IMR-90 (cell line): Measurements from ENCODE around the gene SCTR. TPM values are rescaled to one million over a fixed set of nuclear protein-coding genes. Genes with fewer than 3 reads are reported as not detected.

ENCODE experiments used
- ATAC-seq: fragments of 200-7000 bp; cut with Tn5 transposase; 2 replicates; pipeline ENCODE4 v1.9.1; 2020; ENCODE audit warnings: low read depth, mild to moderate bottlenecking, moderate library complexity
- BruUV-seq: library from RNA; stranded (reverse); fragments of 400-500 nt; replicated peaks from 2 replicates; lab custom pipeline; 2021; lab: Mats Ljungman, UMichigan
- CTCF ChIA-PET: fragments of 300-600 bp; formaldehyde crosslinking; extraction: SDS; loops from one replicate; lab custom pipeline; 2021; ENCODE audit warnings: antibody characterized with exemption; lab: Yijun Ruan, JAX
- POLR2A ChIA-PET: fragments of 300-600 bp; sonication (Branson Sonifier 250); formaldehyde crosslinking; loops from one replicate; lab custom pipeline; 2022; ENCODE audit warnings: antibody characterized with exemption; ENCODE audit not compliant: unreplicated experiment; lab: Charles Lee
- DNase-seq: peaks from one replicate; pipeline ENCODE4 v3.0.0; 2013
- H2AFZ ChIP-seq: replicated peaks from 2 replicates; pipeline ENCODE3; 2013; ENCODE audit warnings: low read length, mild to moderate bottlenecking; ENCODE audit not compliant: poor library complexity
- H2AK5ac ChIP-seq: 2 replicates; pipeline ENCODE4 v1.6.1; 2013; ENCODE audit warnings: low read depth, low read length, inconsistent platforms
- H2AK9ac ChIP-seq: replicated peaks from 2 replicates; pipeline ENCODE3; 2013; ENCODE audit warnings: mild to moderate bottlenecking, low read depth, low read length, moderate library complexity; ENCODE audit not compliant: poor library complexity
- H2BK120ac ChIP-seq: 2 replicates; pipeline ENCODE4 v1.6.1; 2013; ENCODE audit warnings: low read depth, low read length, inconsistent platforms
- H2BK15ac ChIP-seq: 3 replicates; pipeline ENCODE4 v1.6.1; 2013; ENCODE audit warnings: low read depth, low read length, inconsistent platforms
- H2BK20ac ChIP-seq: 2 replicates; pipeline ENCODE4 v1.6.1; 2013; ENCODE audit warnings: low read depth, mild to moderate bottlenecking, inconsistent platforms, low read length, moderate library complexity
- H2BK5ac ChIP-seq: 2 replicates; pipeline ENCODE4 v1.6.1; 2013; ENCODE audit warnings: mild to moderate bottlenecking, low read depth, low read length, inconsistent platforms; ENCODE audit not compliant: poor library complexity, severe bottlenecking
- H3K14ac ChIP-seq: replicated peaks from 2 replicates; pipeline ENCODE4 v1.6.1; 2013; ENCODE audit warnings: low read depth, low read length, inconsistent platforms
- H3K18ac ChIP-seq: 2 replicates; pipeline ENCODE4 v1.6.1; 2013; ENCODE audit warnings: low read depth, low read length, control low read depth
- H3K23ac ChIP-seq: 2 replicates; pipeline ENCODE4 v1.6.1; 2013; ENCODE audit warnings: low read depth, low read length, inconsistent platforms
- H3K27ac ChIP-seq: 2 replicates; pipeline ENCODE4 v1.5.1; 2013; ENCODE audit warnings: mild to moderate bottlenecking, control low read depth, low read length; ENCODE audit not compliant: insufficient read depth
- H3K27me3 ChIP-seq: 2 replicates; pipeline ENCODE4 v1.6.1; 2013; ENCODE audit warnings: low read length; ENCODE audit not compliant: control insufficient read depth, insufficient read depth
- H3K36me3 ChIP-seq: 2 replicates; pipeline ENCODE4 v1.6.1; 2013; ENCODE audit warnings: low read length, mixed read lengths; ENCODE audit not compliant: control insufficient read depth, insufficient read depth
- H3K4ac ChIP-seq: 2 replicates; pipeline ENCODE4 v1.6.1; 2013; ENCODE audit warnings: low read depth, low read length, inconsistent platforms
- H3K4me1 ChIP-seq: 2 replicates; pipeline ENCODE4 v1.6.1; 2013; ENCODE audit warnings: low read length, mixed read lengths; ENCODE audit not compliant: control insufficient read depth, insufficient read depth
- H3K4me2 ChIP-seq: 2 replicates; pipeline ENCODE4 v1.6.1; 2013; ENCODE audit warnings: low read depth, mild to moderate bottlenecking, control low read depth, low read length, moderate library complexity
- H3K4me3 ChIP-seq: 2 replicates; pipeline ENCODE4 v1.5.1; 2013; ENCODE audit warnings: low read depth, mild to moderate bottlenecking, control low read depth, low read length, moderate library complexity; ENCODE audit not compliant: insufficient read depth
- H3K56ac ChIP-seq: 2 replicates; pipeline ENCODE4 v1.6.1; 2013; ENCODE audit warnings: low read length, inconsistent platforms; ENCODE audit not compliant: insufficient read depth; ENCODE audit errors: extremely low read depth
- H3K79me1 ChIP-seq, 2 experiments: 2 replicates each; pipeline ENCODE4 v1.6.1; 2013; ENCODE audit warnings: low read length in 2 of 2, inconsistent platforms in 1 of 2, low read depth in 1 of 2
- H3K9ac ChIP-seq: 2 replicates; pipeline ENCODE4 v1.6.1; 2013; ENCODE audit warnings: low read depth, low read length, control low read depth
- H3K9me1 ChIP-seq: 2 replicates; pipeline ENCODE4 v1.6.1; 2013; ENCODE audit warnings: low read length, inconsistent platforms; ENCODE audit not compliant: insufficient read depth
- H3K9me3 ChIP-seq: 2 replicates; pipeline ENCODE4 v1.6.1; 2013; ENCODE audit warnings: low read length; ENCODE audit not compliant: control insufficient read depth, insufficient read depth
- H4K20me1 ChIP-seq: 2 replicates; pipeline ENCODE4 v1.6.1; 2013; ENCODE audit warnings: low read length, inconsistent platforms; ENCODE audit not compliant: insufficient read depth
- H4K5ac ChIP-seq: 2 replicates; pipeline ENCODE4 v1.6.1; 2013; ENCODE audit warnings: mild to moderate bottlenecking, low read depth, low read length, control low read depth
- H4K8ac ChIP-seq, 2 experiments: 2 replicates each; pipeline ENCODE4 v1.6.1; 2013; ENCODE audit warnings: low read depth in 2 of 2, low read length in 2 of 2, control low read depth in 1 of 2, inconsistent platforms in 1 of 2
- H4K91ac ChIP-seq: 2 replicates; pipeline ENCODE4 v1.6.1; 2013; ENCODE audit warnings: low read depth, low read length, inconsistent platforms; ENCODE audit not compliant: insufficient read depth
- BHLHE40 ChIP-seq: fragments of 150-350 bp; IDR thresholded peaks from 2 replicates; pipeline ENCODE4 v1.6.1; 2016; ENCODE audit warnings: mild to moderate bottlenecking, low read depth, low read length
- CEBPB ChIP-seq: IDR thresholded peaks from 2 replicates; pipeline ENCODE4 v1.6.1; 2012; ENCODE audit warnings: low read depth, low read length, improper control_type of control experiment
- CHD1 ChIP-seq: IDR thresholded peaks from 2 replicates; pipeline ENCODE4 v1.6.1; 2012; ENCODE audit warnings: low read depth, low read length, improper control_type of control experiment
- FOS ChIP-seq: fragments of 150-350 bp; IDR thresholded peaks from 2 replicates; pipeline ENCODE4 v1.6.1; 2016; ENCODE audit warnings: low read depth, low read length
- MAFK ChIP-seq: IDR thresholded peaks from 2 replicates; pipeline ENCODE4 v1.6.1; 2012; ENCODE audit warnings: low read depth, low read length, improper control_type of control experiment
- MAZ ChIP-seq: IDR thresholded peaks from 2 replicates; pipeline ENCODE4 v1.6.1; 2012; ENCODE audit warnings: low read depth, mild to moderate bottlenecking, low read length, improper control_type of control experiment, moderate library complexity, borderline replicate concordance
- MXI1 ChIP-seq: IDR thresholded peaks from 2 replicates; pipeline ENCODE4 v1.6.1; 2012; ENCODE audit warnings: low read depth, mild to moderate bottlenecking, low read length, moderate library complexity, borderline replicate concordance
- NFE2L2 ChIP-seq: fragments of 150-350 bp; IDR thresholded peaks from 2 replicates; pipeline ENCODE4 v1.6.1; 2016; ENCODE audit warnings: low read depth, mild to moderate bottlenecking, low read length
- POLR2A ChIP-seq: IDR thresholded peaks from 2 replicates; pipeline ENCODE4 v1.6.1; 2012; ENCODE audit warnings: mild to moderate bottlenecking, low read depth, low read length
- RAD21 ChIP-seq: IDR thresholded peaks from 2 replicates; pipeline ENCODE4 v1.6.1; 2012; ENCODE audit warnings: low read length, improper control_type of control experiment
- RCOR1 ChIP-seq: IDR thresholded peaks from 2 replicates; pipeline ENCODE4 v1.6.1; 2012; ENCODE audit warnings: mild to moderate bottlenecking, low read length, improper control_type of control experiment; ENCODE audit not compliant: insufficient replicate concordance
- RFX5 ChIP-seq: IDR thresholded peaks from 2 replicates; pipeline ENCODE4 v1.8.0; 2012; ENCODE audit warnings: low read depth, mild to moderate bottlenecking, low read length, moderate library complexity
- SMC3 ChIP-seq: fragments of 150-350 bp; IDR thresholded peaks from 2 replicates; pipeline ENCODE4 v1.6.1; 2016; ENCODE audit warnings: low read depth, mild to moderate bottlenecking, antibody characterized with exemption, low read length, moderate library complexity
- WGBS, 2 experiments: methylation state at CpG; one replicate each; pipeline versions ENCODE4 v1.1.5 to v1.1.7; 2013; ENCODE audit warnings: missing lambda C conversion rate in 2 of 2; ENCODE audit not compliant: insufficient read length in 1 of 2; ENCODE audit errors: extremely low coverage in 2 of 2; 5-methylcytosine and 5-hydroxymethylcytosine counted together
- dilution Hi-C: fragments of 300-500 bp; cut with HindIII; formaldehyde crosslinking; loops from one replicate; pipeline ENCODE4 v1.14.3; 2018; ENCODE audit warnings: low sequenced_read_pairs; ENCODE audit not compliant: unreplicated experiment
- in situ Hi-C: fragments of 300-500 bp; cut with MboI; formaldehyde crosslinking; loops from 3 replicates; pipeline ENCODE4 v1.14.3; 2019; ENCODE audit warnings: low sequenced_read_pairs, inconsistent platforms, mixed read lengths
- intact Hi-C: fragments of 100-400 bp; cut with micrococcal nuclease; formaldehyde crosslinking; loops from 2 replicates; pipeline ENCODE4 v1.10.0; 2022
- polyA plus RNA-seq, 3 experiments: library from polyadenylated mRNA; depleted of rRNA; stranded (reverse); fragments of >200 nt; gene quantifications; 2 replicates each; pipeline ENCODE4 v1.2.3, GENCODE V29; 2012; ENCODE audit warnings: low replicate concordance in 1 of 3
- total RNA-seq: library from RNA; depleted of rRNA; stranded (reverse); fragments of >200 nt; gene quantifications from 2 replicates; pipeline ENCODE4 v1.2.3, GENCODE V29; 2012
- TF ChIP-seq, protein P1 (sequence below): fragments of 150-350 bp; IDR thresholded peaks from 2 replicates; pipeline ENCODE4 v1.6.1; 2016; ENCODE audit warnings: low read depth, mild to moderate bottlenecking, low read length, moderate library complexity, borderline replicate concordance
- TF ChIP-seq, protein P2 (sequence below): conservative IDR thresholded peaks from 2 replicates; pipeline ENCODE4 v1.5.1; 2012; ENCODE audit warnings: mild to moderate bottlenecking, low read depth, low read length, improper control_type of control experiment
- TF ChIP-seq, protein P3 (sequence below): fragments of 150-350 bp; IDR thresholded peaks from 2 replicates; pipeline ENCODE4 v1.6.1; 2017; ENCODE audit warnings: mild to moderate bottlenecking, antibody characterized with exemption, low read length, low read depth

Gene SCTR
- total and polyA plus RNA-seq, 2 of the 4 experiments (the other 2 are of a cell fraction): not detected

DNA sequence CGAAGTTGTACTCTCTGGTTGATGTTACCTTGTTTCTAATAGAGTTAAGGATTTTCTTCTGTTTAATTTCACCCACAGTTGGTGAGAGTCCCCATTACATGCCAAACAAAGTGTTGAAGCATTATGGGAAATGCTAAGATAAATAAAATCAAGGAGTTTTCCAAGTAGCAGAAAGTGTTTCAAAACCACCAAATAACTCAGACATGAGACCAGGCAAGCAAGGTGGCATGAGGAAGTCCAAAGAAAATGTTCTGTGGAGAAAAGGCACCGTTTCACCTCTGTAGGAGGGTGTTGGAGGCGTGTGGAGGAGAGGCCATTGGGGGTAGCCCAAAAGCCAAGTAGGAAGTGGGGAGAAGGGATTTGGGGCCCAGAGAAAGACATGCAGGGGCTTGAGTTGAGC is 28.6 kb upstream of the SCTR start:
- Histone ChIP-seq H3K23ac (no peak overlapping the region), H2AK5ac (no peak overlapping the region), H3K18ac (no peak overlapping the region), H2BK120ac (no peak overlapping the region), H3K9ac (no peak overlapping the region), H4K8ac (no peak overlapping the region), H3K79me1 (no peaks in the 10 kb centered on the region), H3K4me1 (no peaks in the 10 kb centered on the region), H3K4me2 (no peak overlapping the region), H2BK20ac (no peak overlapping the region), H3K9me1 (no peaks in the 10 kb centered on the region), H4K20me1 (no peaks in the 10 kb centered on the region), H3K36me3 (no peaks in the 10 kb centered on the region), H2BK5ac (no peak overlapping the region), H3K27me3 (no peaks in the 10 kb centered on the region), H4K5ac (no peak overlapping the region), H3K14ac (no peak overlapping the region), H2AFZ (no peak overlapping the region), H4K91ac (no peak overlapping the region), H2BK15ac (no peak overlapping the region), H2AK9ac (no peak overlapping the region), H3K9me3 (no peaks in the 10 kb centered on the region), H3K4ac (no peak overlapping the region), H3K4me3 (no peak overlapping the region), H3K27ac (no peak overlapping the region), H3K56ac (no peak overlapping the region)
- in situ Hi-C loops: no loop called here
- WGBS, 2 experiments: 85% methylated on average over 2 of the region's 3 CpGs; no CpG with 5 or more reads in 1 of the 2 experiments
- TF ChIP-seq CEBPB: no peak
- no peak for TF ChIP-seq RCOR1
- TF ChIP-seq SMC3: no peak
- TF ChIP-seq, protein P1, sequence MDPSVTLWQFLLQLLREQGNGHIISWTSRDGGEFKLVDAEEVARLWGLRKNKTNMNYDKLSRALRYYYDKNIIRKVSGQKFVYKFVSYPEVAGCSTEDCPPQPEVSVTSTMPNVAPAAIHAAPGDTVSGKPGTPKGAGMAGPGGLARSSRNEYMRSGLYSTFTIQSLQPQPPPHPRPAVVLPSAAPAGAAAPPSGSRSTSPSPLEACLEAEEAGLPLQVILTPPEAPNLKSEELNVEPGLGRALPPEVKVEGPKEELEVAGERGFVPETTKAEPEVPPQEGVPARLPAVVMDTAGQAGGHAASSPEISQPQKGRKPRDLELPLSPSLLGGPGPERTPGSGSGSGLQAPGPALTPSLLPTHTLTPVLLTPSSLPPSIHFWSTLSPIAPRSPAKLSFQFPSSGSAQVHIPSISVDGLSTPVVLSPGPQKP: no peak
- no peak for TF ChIP-seq POLR2A
- no peak for TF ChIP-seq MAZ
- no peak for TF ChIP-seq BHLHE40
- no peak for TF ChIP-seq RFX5
- TF ChIP-seq MAFK: no peak
- TF ChIP-seq CHD1: no peak
- TF ChIP-seq, protein P2, sequence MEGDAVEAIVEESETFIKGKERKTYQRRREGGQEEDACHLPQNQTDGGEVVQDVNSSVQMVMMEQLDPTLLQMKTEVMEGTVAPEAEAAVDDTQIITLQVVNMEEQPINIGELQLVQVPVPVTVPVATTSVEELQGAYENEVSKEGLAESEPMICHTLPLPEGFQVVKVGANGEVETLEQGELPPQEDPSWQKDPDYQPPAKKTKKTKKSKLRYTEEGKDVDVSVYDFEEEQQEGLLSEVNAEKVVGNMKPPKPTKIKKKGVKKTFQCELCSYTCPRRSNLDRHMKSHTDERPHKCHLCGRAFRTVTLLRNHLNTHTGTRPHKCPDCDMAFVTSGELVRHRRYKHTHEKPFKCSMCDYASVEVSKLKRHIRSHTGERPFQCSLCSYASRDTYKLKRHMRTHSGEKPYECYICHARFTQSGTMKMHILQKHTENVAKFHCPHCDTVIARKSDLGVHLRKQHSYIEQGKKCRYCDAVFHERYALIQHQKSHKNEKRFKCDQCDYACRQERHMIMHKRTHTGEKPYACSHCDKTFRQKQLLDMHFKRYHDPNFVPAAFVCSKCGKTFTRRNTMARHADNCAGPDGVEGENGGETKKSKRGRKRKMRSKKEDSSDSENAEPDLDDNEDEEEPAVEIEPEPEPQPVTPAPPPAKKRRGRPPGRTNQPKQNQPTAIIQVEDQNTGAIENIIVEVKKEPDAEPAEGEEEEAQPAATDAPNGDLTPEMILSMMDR: no peak
- TF ChIP-seq, protein P3, sequence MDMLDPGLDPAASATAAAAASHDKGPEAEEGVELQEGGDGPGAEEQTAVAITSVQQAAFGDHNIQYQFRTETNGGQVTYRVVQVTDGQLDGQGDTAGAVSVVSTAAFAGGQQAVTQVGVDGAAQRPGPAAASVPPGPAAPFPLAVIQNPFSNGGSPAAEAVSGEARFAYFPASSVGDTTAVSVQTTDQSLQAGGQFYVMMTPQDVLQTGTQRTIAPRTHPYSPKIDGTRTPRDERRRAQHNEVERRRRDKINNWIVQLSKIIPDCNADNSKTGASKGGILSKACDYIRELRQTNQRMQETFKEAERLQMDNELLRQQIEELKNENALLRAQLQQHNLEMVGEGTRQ: no peak
- TF ChIP-seq FOS: no peak
- no peak for TF ChIP-seq MXI1
- no peak for TF ChIP-seq NFE2L2
- no peak for TF ChIP-seq RAD21
- dilution Hi-C loops: no loop called here
- CTCF ChIA-PET: no interaction called here
- ATAC-seq (no peak), DNase-seq (no peak)
- intact Hi-C loops: no loop called here
- POLR2A ChIA-PET: no interaction called here
- no TSS peak for BruUV-seq
